Upper lobe of left lung (tissue), 4 donors: Measurements from ENCODE around the gene IGFBP7.

ENCODE experiments used
- EP300 ChIP-seq, 4 donors: sonication (generic); formaldehyde crosslinking; IDR thresholded peaks; one replicate each; pipeline ENCODE4 v1.5.1; 2017; ENCODE audit warnings: antibody characterized with exemption in 4 of 4, control low read depth in 2 of 4
- POLR2A ChIP-seq, 4 donors: fragments of 450-650 bp; IDR thresholded peaks; one replicate each; pipeline ENCODE4 v1.5.1; 2016 to 2017; ENCODE audit warnings: antibody characterized with exemption in 4 of 4, mild to moderate bottlenecking in 2 of 4
- POLR2AphosphoS5 ChIP-seq, 2 donors: sonication (generic); formaldehyde crosslinking; IDR thresholded peaks; one replicate each; pipeline ENCODE4 v1.5.1; 2017; ENCODE audit warnings: antibody characterized with exemption in 2 of 2
- TF ChIP-seq, protein P1 (sequence below), 6 experiments: fragments of 450-650 bp in 4 of 6; fragments of 200-600 bp in 2 of 6; sonication (generic) in 2 of 6; IDR thresholded peaks; one replicate each; pipeline ENCODE4 v1.5.1; 2016 to 2019; ENCODE audit warnings: antibody characterized with exemption in 6 of 6

- TF ChIP-seq, protein P1, sequence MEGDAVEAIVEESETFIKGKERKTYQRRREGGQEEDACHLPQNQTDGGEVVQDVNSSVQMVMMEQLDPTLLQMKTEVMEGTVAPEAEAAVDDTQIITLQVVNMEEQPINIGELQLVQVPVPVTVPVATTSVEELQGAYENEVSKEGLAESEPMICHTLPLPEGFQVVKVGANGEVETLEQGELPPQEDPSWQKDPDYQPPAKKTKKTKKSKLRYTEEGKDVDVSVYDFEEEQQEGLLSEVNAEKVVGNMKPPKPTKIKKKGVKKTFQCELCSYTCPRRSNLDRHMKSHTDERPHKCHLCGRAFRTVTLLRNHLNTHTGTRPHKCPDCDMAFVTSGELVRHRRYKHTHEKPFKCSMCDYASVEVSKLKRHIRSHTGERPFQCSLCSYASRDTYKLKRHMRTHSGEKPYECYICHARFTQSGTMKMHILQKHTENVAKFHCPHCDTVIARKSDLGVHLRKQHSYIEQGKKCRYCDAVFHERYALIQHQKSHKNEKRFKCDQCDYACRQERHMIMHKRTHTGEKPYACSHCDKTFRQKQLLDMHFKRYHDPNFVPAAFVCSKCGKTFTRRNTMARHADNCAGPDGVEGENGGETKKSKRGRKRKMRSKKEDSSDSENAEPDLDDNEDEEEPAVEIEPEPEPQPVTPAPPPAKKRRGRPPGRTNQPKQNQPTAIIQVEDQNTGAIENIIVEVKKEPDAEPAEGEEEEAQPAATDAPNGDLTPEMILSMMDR (IDR thresholded peaks at IDR 0.05): no peak
- no peak for TF ChIP-seq POLR2AphosphoS5 (IDR thresholded peaks at IDR 0.05)
- no peak for TF ChIP-seq POLR2A (IDR thresholded peaks at IDR 0.05)
- no peak for TF ChIP-seq EP300 (IDR thresholded peaks at IDR 0.05)
Measured at GRCh38 chr4:57073559-57073958, 36.6 kb downstream of the IGFBP7 start.
